SU-DHL-6 (cell line): ENCODE measurements around the gene OPRM1.

Experiments used
- H2AFZ ChIP-seq: fragments of 200-600 bp; sonication (generic); 2 replicates; pipeline ENCODE4 v1.6.1; 2014; ENCODE audit warnings: low read depth, mild to moderate bottlenecking, moderate library complexity, mixed read lengths, antibody characterized with exemption, low read length; ENCODE audit not compliant: severe bottlenecking
- H3F3A ChIP-seq: fragments of 200-600 bp; shearing (Covaris generic); 2 replicates; pipeline ENCODE4 v1.6.0; 2016; ENCODE audit warnings: antibody characterized with exemption, mild to moderate bottlenecking; ENCODE audit not compliant: insufficient read depth
- H3K27ac ChIP-seq: fragments of 200-600 bp; sonication (generic); 2 replicates; pipeline ENCODE4 v1.5.1; 2016; ENCODE audit warnings: low read depth, mild to moderate bottlenecking, low read length, moderate library complexity, mixed read lengths
- H3K27me3 ChIP-seq: fragments of 200-600 bp; sonication (generic), shearing (Covaris generic); 2 replicates; pipeline ENCODE4 v1.6.0; 2014; ENCODE audit warnings: mild to moderate bottlenecking, low read length
- H3K36me3 ChIP-seq: fragments of 200-600 bp; sonication (generic); 2 replicates; pipeline ENCODE4 v1.6.1; 2014; ENCODE audit warnings: mild to moderate bottlenecking, low read length, mixed read lengths
- H3K4me2 ChIP-seq: fragments of 300-600, 200-600 bp; shearing (Covaris generic), sonication (generic); 2 replicates; pipeline ENCODE4 v1.6.0; 2014; ENCODE audit warnings: low read length, low read depth, mild to moderate bottlenecking; ENCODE audit not compliant: poor library complexity, severe bottlenecking
- H3K4me3 ChIP-seq: fragments of 200-600 bp; sonication (generic); 2 replicates; pipeline ENCODE4 v1.5.1; 2014; ENCODE audit warnings: antibody characterized with exemption, low read length, mild to moderate bottlenecking, mixed read lengths; ENCODE audit not compliant: insufficient read depth, poor library complexity, severe bottlenecking
- H3K79me2 ChIP-seq: fragments of 200-600 bp; sonication (generic); 2 replicates; pipeline ENCODE4 v1.6.1; 2014; ENCODE audit warnings: mild to moderate bottlenecking, low read length, moderate library complexity; ENCODE audit not compliant: insufficient read depth
- H3K9ac ChIP-seq: fragments of 200-600 bp; sonication (generic); 2 replicates; pipeline ENCODE4 v1.7.0; 2014; ENCODE audit warnings: mild to moderate bottlenecking, low read length
- H3K9me2 ChIP-seq: fragments of 200-600 bp; sonication (generic); replicated peaks from 2 replicates; pipeline ENCODE4 v1.6.1; 2014; ENCODE audit warnings: low read length; ENCODE audit not compliant: insufficient read depth
- H3K9me3 ChIP-seq: fragments of 200-600 bp; sonication (generic); 2 replicates; pipeline ENCODE4 v1.6.1; 2014; ENCODE audit warnings: low read length, mixed read lengths; ENCODE audit not compliant: insufficient read depth
- H4K20me1 ChIP-seq: fragments of 200-600 bp; sonication (generic); 2 replicates; pipeline ENCODE4 v1.6.1; 2014; ENCODE audit warnings: low read depth, mild to moderate bottlenecking, antibody characterized with exemption, low read length, moderate library complexity, mixed read lengths
- CTCF ChIP-seq: fragments of 200-600 bp; sonication (generic); IDR thresholded peaks from one replicate; pipeline ENCODE4 v1.5.1; 2017; ENCODE audit warnings: antibody characterized with exemption, mild to moderate bottlenecking, low read length, moderate library complexity; ENCODE audit not compliant: insufficient read depth, poor library complexity, severe bottlenecking
- EZH2phosphoT487 ChIP-seq: fragments of 200-600 bp; sonication (generic), shearing (Covaris generic); conservative IDR thresholded peaks from 2 replicates; pipeline ENCODE4 v1.6.1; 2018; ENCODE audit warnings: mild to moderate bottlenecking, antibody characterized with exemption, low read length, moderate library complexity, mixed read lengths

Gene OPRM1

GRCh38 chr6:154246723-154247118 is 207.7 kb downstream of the OPRM1 start:
- Histone ChIP-seq H3K9me2 (no peaks in the 10 kb centered on the region), H3K27ac (no peak overlapping the region), H3K4me3 (no peak overlapping the region), H3K9me3 (no peaks in the 10 kb centered on the region), H3K9ac (no peak overlapping the region), H3K4me2 (no peak overlapping the region), H3K36me3 (no peaks in the 10 kb centered on the region), H3K79me2 (no peaks in the 10 kb centered on the region), H3F3A (peaks cover 3% of the 10 kb centered on the region; the same call in 1 of the 2 replicates), H2AFZ (no peak overlapping the region), H4K20me1 (no peaks in the 10 kb centered on the region), H3K27me3 (no peaks in the 10 kb centered on the region)
- TF ChIP-seq EZH2phosphoT487 (no peak), CTCF (no peak)

DNA sequence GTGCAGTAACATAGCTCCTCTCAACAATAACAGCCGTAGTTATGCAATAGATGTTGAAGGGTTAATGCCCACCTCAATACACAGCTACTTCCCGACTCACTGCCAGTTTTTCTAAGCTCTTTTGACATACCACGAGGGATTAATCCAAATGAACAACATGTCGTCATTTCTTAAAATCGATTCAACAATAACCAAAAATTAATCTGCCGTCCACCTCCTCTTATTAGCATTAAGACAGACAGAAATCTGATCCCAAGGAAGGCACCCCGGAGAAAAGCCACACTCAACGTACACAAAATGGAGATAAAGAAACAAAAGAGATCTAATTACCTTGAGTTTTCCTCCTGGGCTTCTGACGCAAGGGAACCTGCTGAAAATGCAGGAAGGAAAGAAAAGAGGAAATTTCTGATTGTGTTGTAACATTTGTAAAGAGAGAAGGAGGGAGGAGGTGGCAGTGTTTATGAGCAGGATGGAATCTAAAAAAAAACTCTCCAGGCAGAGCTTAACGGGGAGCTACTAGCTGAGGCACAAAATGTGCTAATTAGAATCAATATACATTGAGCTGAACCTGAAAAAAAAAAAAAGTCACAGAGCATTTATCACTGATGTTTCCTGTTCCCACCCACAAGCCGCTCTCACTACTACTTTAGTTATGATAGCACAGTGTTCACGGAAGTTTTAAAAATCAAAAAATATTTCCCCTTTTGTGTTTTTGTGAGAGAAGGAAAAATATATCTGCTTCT is 208.2 kb downstream of the OPRM1 start:
- Histone ChIP-seq H3K4me2 (no peak overlapping the region), H4K20me1 (no peaks in the 10 kb centered on the region), H3K27ac (no peak overlapping the region), H3K9ac (no peak overlapping the region), H3F3A (peaks cover 3% of the 10 kb centered on the region; the same call in 1 of the 2 replicates), H2AFZ (no peak overlapping the region), H3K4me3 (no peak overlapping the region), H3K9me2 (no peaks in the 10 kb centered on the region), H3K36me3 (no peaks in the 10 kb centered on the region), H3K27me3 (no peaks in the 10 kb centered on the region), H3K9me3 (no peaks in the 10 kb centered on the region), H3K79me2 (no peaks in the 10 kb centered on the region)
- TF ChIP-seq CTCF: no peak

DNA sequence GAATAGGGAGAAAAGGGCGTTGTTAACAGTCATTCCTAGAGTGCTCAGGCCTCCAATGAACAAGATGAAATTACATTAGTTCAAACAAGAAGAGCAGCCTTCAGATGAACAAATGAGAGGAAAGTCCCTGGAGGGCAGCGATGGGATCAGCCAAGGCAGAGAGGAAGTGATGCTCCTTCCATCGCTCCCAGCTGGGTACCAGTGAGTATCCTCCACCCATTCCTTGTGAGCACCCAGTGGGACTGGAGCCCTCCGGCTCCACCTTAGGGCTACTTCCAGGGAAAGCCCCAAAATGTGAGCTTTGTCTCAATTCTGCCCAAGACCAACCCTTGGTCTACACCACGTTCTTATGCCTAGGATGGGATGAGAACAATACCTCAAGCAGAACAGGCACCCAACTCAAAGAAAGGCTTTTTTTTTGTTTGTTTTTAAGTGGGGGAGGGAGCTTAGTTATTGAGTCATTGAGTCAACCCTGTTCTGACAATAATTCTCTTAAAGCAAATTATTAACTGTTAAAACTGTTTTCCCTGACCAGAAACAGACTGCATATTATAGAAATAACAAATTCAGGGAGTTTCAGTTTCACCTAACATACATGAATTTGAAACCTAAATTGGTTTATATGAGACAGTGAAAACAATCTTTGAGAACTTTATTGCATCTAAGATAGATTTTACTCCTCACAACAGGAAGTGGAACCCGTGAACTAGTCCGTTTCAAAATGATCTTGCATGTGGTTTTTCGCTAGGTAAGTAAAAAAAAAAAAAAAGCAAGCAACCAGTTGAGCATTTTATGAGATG is 210.7 kb downstream of the OPRM1 start:
- Histone ChIP-seq H3K27me3 (no peaks in the 10 kb centered on the region), H3K9me2 (no peaks in the 10 kb centered on the region), H3K4me2 (peak overlapping the region; percentile 57), H3K27ac (no peak overlapping the region), H3K4me3 (no peak overlapping the region), H2AFZ (peak overlapping the region; percentile 50), H3F3A (peaks cover 3% of the 10 kb centered on the region; the same call in 1 of the 2 replicates), H3K36me3 (no peaks in the 10 kb centered on the region), H3K9me3 (0 out of 2 replicates have a peak, but pooled peaks cover 4% of the 10 kb centered on the region), H4K20me1 (no peaks in the 10 kb centered on the region), H3K79me2 (no peaks in the 10 kb centered on the region), H3K9ac (no peak overlapping the region)
- TF ChIP-seq EZH2phosphoT487: no peak
